A673 (cell line): ENCODE data around the gene FASTK. TPM values are rescaled to one million over a fixed set of nuclear protein-coding genes. Genes with fewer than 3 reads are reported as not detected.
A peak's percentile ranks its signal among the peaks of the same experiment; 100 is the strongest.

Experiments
- BruUV-seq: library from RNA; stranded (reverse); fragments of 400-500 nt; replicated peaks from 2 replicates; lab custom pipeline; 2021; lab: Mats Ljungman, UMichigan
- CTCF ChIA-PET: fragments of 300-600 bp; sonication (Branson Sonifier 250); formaldehyde crosslinking; loops from one replicate; lab custom pipeline; 2022; ENCODE audit warnings: antibody characterized with exemption; lab: Charles Lee
- POLR2A ChIA-PET: fragments of 300-600 bp; sonication (Branson Sonifier 250); formaldehyde crosslinking; loops from one replicate; lab custom pipeline; 2022; ENCODE audit warnings: antibody characterized with exemption; ENCODE audit not compliant: low non-redundant PET; lab: Charles Lee
- DNase-seq: peaks from one replicate; pipeline ENCODE4 v3.0.0-alpha.2; 2015; ENCODE audit warnings: low spot score
- H3K27ac ChIP-seq: fragments of 200-600 bp; sonication (generic); 2 replicates; pipeline ENCODE4 v1.5.1; 2016; ENCODE audit warnings: mixed run types, low read depth, mild to moderate bottlenecking, mixed read lengths, antibody characterized with exemption, low read length; ENCODE audit not compliant: poor library complexity, severe bottlenecking
- H3K27me3 ChIP-seq: fragments of 200-600 bp; sonication (generic); replicated peaks from 2 replicates; pipeline ENCODE4 v1.6.1; 2017; ENCODE audit warnings: mixed run types, low read depth, mild to moderate bottlenecking, mixed read lengths, antibody characterized with exemption, low read length; ENCODE audit not compliant: insufficient read depth, poor library complexity
- H3K36me3 ChIP-seq: fragments of 200-600 bp; sonication (generic); 2 replicates; pipeline ENCODE4 v1.6.1; 2016; ENCODE audit warnings: mixed run types, mild to moderate bottlenecking, mixed read lengths, antibody characterized with exemption, low read length; ENCODE audit not compliant: insufficient read depth, poor library complexity, severe bottlenecking
- H3K4me1 ChIP-seq: fragments of 200-600 bp; sonication (generic); 2 replicates; pipeline ENCODE4 v1.6.1; 2017; ENCODE audit warnings: mixed run types, mild to moderate bottlenecking, mixed read lengths, antibody characterized with exemption, low read length; ENCODE audit not compliant: insufficient read depth, poor library complexity, severe bottlenecking
- H3K4me3 ChIP-seq: fragments of 200-600 bp; sonication (generic); 2 replicates; pipeline ENCODE4 v1.5.1; 2016; ENCODE audit warnings: low read depth, mixed run types, mild to moderate bottlenecking, mixed read lengths, low read length; ENCODE audit not compliant: poor library complexity, severe bottlenecking
- H3K9me3 ChIP-seq: fragments of 200-600 bp; sonication (generic); 2 replicates; pipeline ENCODE4 v1.6.1; 2016; ENCODE audit warnings: mixed run types, low read depth, mild to moderate bottlenecking, mixed read lengths, antibody characterized with exemption, low read length; ENCODE audit not compliant: poor library complexity, severe bottlenecking
- CTCF ChIP-seq: fragments of 300-800, 200-600 bp; sonication (generic); conservative IDR thresholded peaks from 2 replicates; pipeline ENCODE4 v1.5.1; 2017; ENCODE audit warnings: low read depth, mild to moderate bottlenecking, antibody characterized with exemption, low read length, moderate library complexity, mixed read lengths
- EZH2 ChIP-seq: fragments of 200-600 bp; sonication (generic); IDR thresholded peaks from 2 replicates; pipeline ENCODE4 v1.6.1; 2017; ENCODE audit warnings: borderline replicate concordance, low read depth, mild to moderate bottlenecking, mixed read lengths, antibody characterized with exemption, low read length; ENCODE audit not compliant: poor library complexity, severe bottlenecking
- intact Hi-C: fragments of 100-400 bp; cut with micrococcal nuclease; formaldehyde crosslinking; loops from one replicate; pipeline ENCODE4 v1.10.0; 2022; ENCODE audit not compliant: unreplicated experiment
- total RNA-seq: library from RNA; stranded (reverse); gene quantifications from 2 replicates; pipeline ENCODE4 v1.2.3, GENCODE V29; 2021

FASTK gene
- total RNA-seq, 1 experiment from 2014 or later = 80.5 TPM

DNA sequence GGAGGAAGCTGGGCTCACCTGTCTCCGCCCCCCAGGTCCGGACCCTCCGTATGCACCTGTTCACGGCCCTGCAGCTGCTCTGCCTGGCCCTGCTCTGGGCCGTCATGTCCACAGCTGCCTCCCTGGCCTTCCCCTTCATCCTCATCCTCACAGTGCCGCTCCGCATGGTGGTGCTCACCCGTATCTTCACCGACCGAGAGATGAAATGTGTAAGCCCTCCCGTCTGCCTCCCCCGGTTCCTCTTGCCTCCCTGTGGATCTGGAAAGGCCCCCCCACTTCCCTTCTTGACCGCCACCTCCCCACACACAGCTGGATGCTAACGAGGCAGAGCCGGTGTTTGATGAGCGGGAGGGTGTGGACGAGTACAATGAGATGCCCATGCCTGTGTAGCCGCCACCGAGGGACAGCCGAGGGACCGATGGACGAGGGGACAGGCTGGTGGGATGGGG lies 4.6 kb downstream of the FASTK start:
- Histone ChIP-seq H3K27me3 (no peaks in the 10 kb centered on the region), H3K27ac (no peak overlapping the region), H3K4me3 (no peak overlapping the region), H3K36me3 (peaks cover 59% of the 10 kb centered on the region), H3K9me3 (no peaks in the 10 kb centered on the region), H3K4me1 (peaks cover 14% of the 10 kb centered on the region)
- CTCF ChIA-PET = interaction anchor here (0.6 kb wide), 1 partner anchor 15 kb away, joined by 6 read pairs; no protein-coding TSS in a partner anchor
- intact Hi-C loops = no loop called here
- TSS peak; percentile 70 for BruUV-seq
- no peak for DNase-seq
- POLR2A ChIA-PET = no interaction called here
- TF ChIP-seq CTCF (no peak), EZH2 (no peak)

DNA sequence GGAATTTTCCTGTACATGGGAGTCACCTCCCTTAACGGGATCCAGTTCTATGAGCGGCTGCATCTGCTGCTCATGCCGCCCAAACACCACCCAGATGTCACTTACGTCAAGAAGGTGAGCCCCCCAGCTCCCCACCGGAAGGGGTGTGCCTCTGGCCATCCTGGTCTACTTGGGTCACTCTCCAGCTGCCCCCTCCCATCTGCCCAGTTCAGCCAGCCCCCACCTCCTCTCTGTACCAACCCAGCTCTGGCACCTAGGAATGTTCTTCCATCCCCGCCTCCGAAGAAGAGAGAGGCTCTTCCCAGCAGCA lies 5.0 kb downstream of the FASTK start:
- no TSS peak for BruUV-seq
- Histone ChIP-seq H3K4me3 (no peak overlapping the region), H3K36me3 (peaks cover 63% of the 10 kb centered on the region), H3K27me3 (no peaks in the 10 kb centered on the region), H3K27ac (no peak overlapping the region), H3K9me3 (no peaks in the 10 kb centered on the region), H3K4me1 (peaks cover 13% of the 10 kb centered on the region)
- no peak for DNase-seq
- CTCF ChIA-PET = interaction anchor here (0.6 kb wide), 2 partner anchors 15 to 19 kb away, joined by 5 to 6 read pairs; no protein-coding TSS in a partner anchor
- intact Hi-C loops = no loop called here
- TF ChIP-seq CTCF = no peak
- no peak for TF ChIP-seq EZH2
- POLR2A ChIA-PET = no interaction called here

GRCh38 chr7:151074817-151075661 lies 5.6 kb downstream of the FASTK start:
- Histone ChIP-seq H3K4me1 (peaks cover 13% of the 10 kb centered on the region), H3K4me3 (no peak overlapping the region), H3K9me3 (no peaks in the 10 kb centered on the region), H3K27ac (no peak overlapping the region), H3K27me3 (no peaks in the 10 kb centered on the region), H3K36me3 (peaks cover 68% of the 10 kb centered on the region)
- ChIA-PET POLR2A (no interaction called here), CTCF (interaction anchor here (0.6 kb wide), 1 partner anchor 20 kb away, joined by 5 read pairs; no protein-coding TSS in a partner anchor)
- DNase-seq = no peak
- no TSS peak for BruUV-seq
- TF ChIP-seq CTCF = no peak
- TF ChIP-seq EZH2 = no peak
- intact Hi-C loops = no loop called here
